Measurements from ENCODE around the gene WAPL.
"Not testable (repeated sequence)": the region's sequence is repeated elsewhere in the genome, so short reads cannot be mapped to it uniquely, and the experiment has no call there.

The WAPL gene

GRCh38 chr10:86411281-86411841 lies 110.2 kb downstream of the WAPL start:
- DNase-seq (ENCODE audit: low spot score) = peak; percentile 83

DNA sequence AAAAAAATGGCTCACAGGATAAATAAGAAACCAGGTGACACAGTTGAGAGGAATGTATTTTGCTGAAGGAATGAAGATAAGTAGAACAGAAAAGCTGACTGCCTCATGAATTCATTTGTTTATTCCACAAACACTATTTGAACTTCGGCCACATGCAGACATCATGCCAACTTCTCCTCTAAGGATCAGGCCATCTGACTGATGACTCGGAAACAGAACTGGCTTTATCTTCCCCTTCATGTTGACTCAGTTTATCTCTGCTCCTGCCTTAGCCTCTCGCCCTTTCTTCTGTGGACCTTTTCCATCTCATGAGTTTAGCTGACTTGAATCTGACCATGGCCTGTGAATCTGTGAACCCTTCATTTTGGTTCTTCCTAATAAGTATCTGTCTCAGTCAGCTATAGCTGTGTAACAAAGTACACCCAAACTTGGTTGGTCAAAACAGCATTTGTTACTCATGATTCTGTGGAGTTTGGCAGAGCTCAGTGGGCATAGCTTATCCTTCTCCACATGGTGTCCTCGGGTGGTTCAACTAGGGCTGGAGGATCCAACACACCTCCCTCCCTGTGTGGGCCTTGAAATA lies 111.0 kb downstream of the WAPL start:
- DNase-seq (ENCODE audit: low spot score) = no peak

DNA sequence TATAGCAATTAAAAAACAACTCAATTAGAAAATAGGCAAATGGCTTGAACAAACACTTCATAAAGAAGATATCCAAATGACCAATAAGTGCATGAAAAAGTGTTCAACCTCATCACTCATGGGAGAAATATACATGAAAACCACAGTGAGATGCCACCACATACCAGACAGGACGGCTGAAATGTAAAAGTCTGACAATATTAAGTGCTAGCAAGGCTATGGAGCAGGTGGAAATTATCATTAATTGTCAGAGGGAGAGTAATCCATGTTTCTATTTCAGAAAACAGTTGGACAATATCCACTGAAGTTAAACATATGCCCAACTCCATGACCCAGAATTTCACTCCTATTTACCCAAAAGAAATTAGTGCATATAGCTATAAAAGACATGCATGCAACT lies 112.4 kb downstream of the WAPL start:
- DNase-seq (ENCODE audit: low spot score) = no peak

GRCh38 chr10:86403183-86403797 lies 118.3 kb downstream of the WAPL start:
- no peak for DNase-seq (ENCODE audit: low spot score)

- no peak for DNase-seq (ENCODE audit: low spot score)
These were observed 119.2 kb downstream of the WAPL start for GRCh38 chr10:86402283-86402941.

GRCh38 chr10:86401588-86402282 lies 119.9 kb downstream of the WAPL start:
- no peak for DNase-seq (ENCODE audit: low spot score)

GRCh38 chr10:86400705-86401587 lies 120.6 kb downstream of the WAPL start:
- no peak for DNase-seq (ENCODE audit: low spot score)

DNA sequence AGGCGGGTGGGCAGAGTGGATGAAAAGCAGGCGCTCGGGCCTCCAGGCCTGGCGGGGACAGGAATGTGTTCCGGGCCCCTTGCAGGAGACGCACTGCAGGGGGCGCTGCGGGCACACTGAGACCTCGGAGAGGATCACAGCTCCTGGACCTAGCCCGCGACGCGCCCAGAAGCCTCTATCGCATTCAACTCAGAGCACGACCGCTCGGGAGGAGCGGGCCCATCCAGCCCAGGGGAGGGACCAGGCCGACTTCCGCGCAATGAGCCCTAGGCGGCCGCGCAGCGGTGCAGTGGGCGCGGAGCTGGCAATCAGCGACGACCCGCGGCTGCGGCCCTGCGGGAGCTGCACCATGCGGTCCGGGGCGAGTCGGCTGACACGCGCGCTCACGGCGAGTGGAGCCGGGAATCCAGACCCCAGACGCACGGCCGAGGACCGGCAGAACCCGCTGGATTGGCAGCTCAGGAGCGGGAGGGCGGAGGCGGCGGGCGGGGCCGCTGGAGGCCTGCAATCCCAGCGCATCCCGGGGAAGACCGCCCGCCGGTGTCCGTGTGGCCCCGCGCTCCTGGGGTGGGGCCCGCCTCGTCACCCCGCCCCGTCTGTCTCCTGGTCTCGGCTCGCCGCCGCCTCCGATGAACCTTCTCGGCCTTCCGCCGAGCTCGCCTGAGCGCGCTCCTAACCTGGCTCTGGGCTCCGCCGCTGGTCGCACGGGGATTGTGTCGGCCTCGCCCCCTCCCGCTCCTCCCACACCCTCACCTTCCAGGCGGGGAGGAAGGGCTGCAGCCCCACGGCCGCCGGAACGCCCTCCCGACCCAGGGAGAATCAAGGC lies 121.5 kb downstream of the WAPL start:
- peak; percentile 93 for DNase-seq (ENCODE audit: low spot score)

DNA sequence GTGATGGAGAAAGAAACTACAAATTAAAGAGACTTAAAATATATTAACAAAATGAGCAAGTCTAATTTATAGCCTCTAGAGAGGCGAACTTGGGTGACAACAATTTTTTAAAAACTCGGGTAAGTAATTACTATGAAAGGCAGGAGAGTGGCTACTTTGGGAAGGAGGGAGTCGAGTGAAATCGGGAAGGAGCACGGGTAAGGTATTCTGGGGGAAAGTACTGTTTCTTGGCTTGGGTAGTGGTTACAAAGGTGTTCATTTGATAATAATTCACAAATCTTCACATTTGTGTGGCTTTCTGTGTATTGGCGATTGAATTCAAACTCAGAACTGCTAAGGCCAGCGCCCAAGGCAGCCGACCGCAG lies 122.1 kb downstream of the WAPL start:
- DNase-seq (ENCODE audit: low spot score) = no peak

- DNase-seq (ENCODE audit: low spot score) = no peak
These were observed 124.5 kb downstream of the WAPL start for GRCh38 chr10:86397120-86397519.

GRCh38 chr10:86393862-86394455 lies 127.6 kb downstream of the WAPL start:
- no peak for DNase-seq (ENCODE audit: low spot score)

DNA sequence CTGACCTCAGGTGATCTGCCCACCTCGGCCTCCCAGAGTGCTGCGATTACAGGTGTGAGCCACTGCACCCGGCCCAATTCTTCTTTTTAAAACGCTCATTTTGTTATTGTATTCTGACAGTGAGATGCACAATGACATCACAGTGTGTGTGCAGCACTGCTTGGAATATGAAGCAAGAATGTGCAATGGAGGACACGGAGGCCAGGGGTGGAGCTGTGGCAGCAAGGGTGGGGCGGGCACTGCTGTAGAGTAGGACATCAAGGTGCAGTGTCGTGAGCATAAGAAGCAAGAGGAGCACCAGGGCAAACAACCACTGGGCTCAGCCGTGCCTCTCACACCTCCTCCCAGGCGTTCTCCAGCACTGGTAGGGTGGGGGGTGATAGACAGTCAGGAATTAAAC lies 128.2 kb downstream of the WAPL start:
- DNase-seq (ENCODE audit: low spot score) = no peak

DNA sequence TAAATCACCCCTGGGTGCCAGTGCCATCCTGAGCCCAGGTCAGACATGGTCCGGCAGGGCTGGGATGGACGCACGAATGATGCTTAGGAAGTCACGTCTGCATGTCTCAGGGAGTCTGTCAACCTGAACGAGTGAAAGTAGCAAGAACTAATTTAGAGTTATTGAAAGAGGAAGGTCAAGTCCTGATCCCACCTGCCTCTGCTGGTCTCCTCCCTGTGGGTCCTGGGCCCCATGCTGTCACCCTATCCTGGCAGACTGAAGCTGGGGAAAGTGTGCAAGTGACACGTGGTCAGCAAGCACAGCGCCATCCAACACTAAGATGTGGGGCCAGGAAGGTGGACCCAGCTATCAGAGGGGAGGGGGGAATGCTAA lies 128.9 kb downstream of the WAPL start:
- no peak for DNase-seq (ENCODE audit: low spot score)

GRCh38 chr10:86391986-86392722 lies 129.4 kb downstream of the WAPL start:
- DNase-seq (ENCODE audit: low spot score) = no peak

DNA sequence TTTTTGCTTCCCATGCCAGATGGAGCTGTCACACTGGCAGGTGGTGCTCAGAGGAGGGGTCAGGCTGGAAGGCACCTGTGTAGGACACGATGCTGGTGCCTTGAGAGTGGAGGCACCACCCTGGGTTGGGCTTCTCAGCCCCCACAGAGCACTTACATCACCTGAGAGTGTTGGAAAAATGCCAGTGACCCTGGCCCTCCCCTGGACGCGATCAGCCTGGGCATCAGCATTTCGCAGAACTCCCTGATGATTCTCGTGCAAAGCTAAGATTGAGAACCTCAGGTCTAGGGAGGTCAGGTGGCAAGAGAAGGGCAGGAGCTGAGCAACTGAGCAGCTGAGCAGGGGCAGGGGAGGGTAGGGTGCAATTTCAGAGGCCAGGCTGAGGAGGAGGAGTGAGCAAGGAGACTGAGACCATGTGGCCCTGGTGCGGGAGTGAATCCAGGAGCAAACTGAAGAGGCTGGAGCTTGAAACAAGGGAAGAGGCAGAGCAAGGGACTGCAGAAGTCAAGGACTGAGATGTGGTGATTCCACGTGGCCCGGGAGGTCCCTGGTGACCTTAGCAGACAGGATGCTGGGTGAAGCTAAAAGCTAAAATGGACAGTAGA lies 130.3 kb downstream of the WAPL start:
- DNase-seq (ENCODE audit: low spot score) = no peak

- DNase-seq (ENCODE audit: low spot score) = no peak
These were observed 131.1 kb downstream of the WAPL start for GRCh38 chr10:86390337-86391120.

GRCh38 chr10:86389441-86390193 lies 132.0 kb downstream of the WAPL start:
- DNase-seq (ENCODE audit: low spot score) = no peak

GRCh38 chr10:86389109-86389440 lies 132.5 kb downstream of the WAPL start:
- DNase-seq (ENCODE audit: low spot score) = not testable (repeated sequence)
